Immature natural killer cell (primary cell): ENCODE measurements around the gene TUBGCP2. TPM values are rescaled to one million over a fixed set of nuclear protein-coding genes. Genes with fewer than 3 reads are reported as not detected.
A peak's percentile ranks its signal among the peaks of the same experiment; 100 is the strongest.

Experiments used
- DNase-seq, 3 donors: peaks; one replicate each; pipeline ENCODE4 v3.0.0; 2022; ENCODE audit warnings: mixed read lengths in 1 of 3
- H3K27ac Mint-ChIP-seq, 6 donors: one replicate each; pipeline ENCODE4 v1.8.0; 2020; ENCODE audit warnings: mixed read lengths in 6 of 6, mild to moderate bottlenecking in 5 of 6, inconsistent platforms in 4 of 6, moderate library complexity in 3 of 6
- H3K27me3 Mint-ChIP-seq, 3 donors: one replicate each; pipeline ENCODE4 v1.8.0; 2020 to 2021; ENCODE audit warnings: low read depth in 3 of 3, mild to moderate bottlenecking in 3 of 3, mixed read lengths in 3 of 3, moderate library complexity in 3 of 3, inconsistent platforms in 1 of 3
- H3K36me3 Mint-ChIP-seq, 3 donors: one replicate each; pipeline ENCODE4 v1.8.0; 2020; ENCODE audit warnings: mixed read lengths in 3 of 3, inconsistent platforms in 2 of 3, mild to moderate bottlenecking in 2 of 3
- H3K4me1 Mint-ChIP-seq, 2 donors: one replicate each; pipeline ENCODE4 v1.8.0; 2020; ENCODE audit warnings: inconsistent platforms in 2 of 2, mild to moderate bottlenecking in 2 of 2, mixed read lengths in 2 of 2, moderate library complexity in 1 of 2
- H3K4me3 Mint-ChIP-seq, 5 donors: one replicate each; pipeline ENCODE4 v1.8.0; 2020; ENCODE audit warnings: mild to moderate bottlenecking in 5 of 5, mixed read lengths in 5 of 5, inconsistent platforms in 3 of 5, moderate library complexity in 3 of 5
- H3K9me3 Mint-ChIP-seq, 6 donors: one replicate each; pipeline ENCODE4 v1.8.0; 2020; ENCODE audit warnings: mild to moderate bottlenecking in 6 of 6, mixed read lengths in 6 of 6, inconsistent platforms in 4 of 6, moderate library complexity in 3 of 6
- polyA plus RNA-seq, 3 donors: library from polyadenylated mRNA; unstranded; fragments of 300-500 nt; fragmentation: Illumina TruSeq; gene quantifications; one replicate each; pipeline ENCODE4 v1.2.3, GENCODE V29; 2021

The TUBGCP2 gene
- 10 to 100 TPM; 11.0 to 44.3 (median 27.5) TPM for polyA plus RNA-seq

DNA sequence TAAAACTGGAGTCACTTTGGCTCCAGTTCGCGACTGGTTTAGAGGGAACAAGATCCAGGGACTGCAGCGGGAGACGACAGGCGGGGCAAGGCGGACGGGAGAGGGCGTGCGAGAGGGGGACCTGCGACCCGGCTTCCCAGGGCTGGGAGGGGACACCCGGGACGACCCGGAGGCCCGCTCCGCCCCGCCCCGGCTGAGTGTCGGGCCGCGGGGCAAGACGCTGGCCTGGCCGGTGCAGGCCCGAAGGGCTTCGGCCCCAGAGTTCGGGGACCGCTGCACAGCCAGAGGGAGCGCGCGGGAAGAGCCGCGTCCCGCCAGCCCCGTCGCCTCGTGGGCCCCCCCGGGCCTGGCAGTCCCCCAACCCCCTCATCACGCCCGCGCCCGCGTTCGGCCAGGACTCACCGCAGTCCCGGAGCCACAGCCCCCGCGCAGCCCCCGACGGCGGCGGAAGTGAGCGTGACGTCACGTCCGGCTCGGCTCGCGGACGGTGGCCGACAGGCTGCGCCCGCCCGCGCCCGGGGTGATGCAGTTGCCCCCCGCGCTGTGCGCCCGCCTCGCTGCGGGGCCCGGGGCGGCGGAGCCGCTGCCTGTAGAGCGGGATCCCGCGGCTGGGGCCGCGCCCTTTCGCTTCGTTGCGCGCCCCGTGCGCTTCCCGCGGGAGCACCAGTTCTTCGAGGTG lies at the start of gene TUBGCP2, which contains the start of gene ZNF511:
TUBGCP2 (minus strand) TSS at position 452 of the 679 bp plus-strand sequence. CDS start 5,931 bp downstream, outside the sequence.
ZNF511 (plus strand) TSS at position 494 of the 679 bp plus-strand sequence; CDS start at position 524, 30 bp downstream.
- peaks cover 32 to 39% of the 10 kb centered on the region in 2 donors for H3K4me1 Mint-ChIP-seq
- H3K36me3 Mint-ChIP-seq: peaks cover 0 to 20% (median 5%) of the 10 kb centered on the region in 3 donors
- H3K27ac Mint-ChIP-seq: peak within 1 kb of the TSS; percentile 98 to 100 (median 99)
- peak; percentile 96 to 97 (median 97) for DNase-seq
- H3K4me3 Mint-ChIP-seq: peak within 1 kb of the TSS; percentile 93 to 99 (median 99)
- peaks cover 0 to 2% (median 0%) of the 10 kb centered on the region in 6 donors for H3K9me3 Mint-ChIP-seq
- peaks cover 13 to 20% (median 15%) of the 10 kb centered on the region in 3 donors for H3K27me3 Mint-ChIP-seq

GRCh38 chr10:133357285-133358161 lies 48.9 kb upstream of the TUBGCP2 start, which contains the start of gene FUOM:
FUOM (minus strand) TSS chr10:133358019; CDS start chr10:133358007, 12 bp downstream.
- Mint-ChIP-seq H3K36me3 (peaks cover 4 to 11% (median 6%) of the 10 kb centered on the region in 3 donors), H3K9me3 (no peaks in the 10 kb centered on the region), H3K27ac (no peak within 1 kb of the TSS), H3K4me1 (peaks cover 0 to 4% of the 10 kb centered on the region in 2 donors), H3K4me3 (peak within 1 kb of the TSS; percentile 67 to 77 (median 72)), H3K27me3 (no peaks in the 10 kb centered on the region)
- DNase-seq: peak; percentile 64 to 72 (median 72)

GRCh38 chr10:133356549-133357284 lies 48.0 kb upstream of the TUBGCP2 start:
- Mint-ChIP-seq H3K9me3 (no peaks in the 10 kb centered on the region), H3K27me3 (no peaks in the 10 kb centered on the region), H3K4me3 (peak overlapping the region; percentile 67 to 77 (median 72)), H3K36me3 (peaks cover 0 to 4% (median 0%) of the 10 kb centered on the region in 3 donors), H3K27ac (no peak overlapping the region), H3K4me1 (peaks cover 0 to 4% of the 10 kb centered on the region in 2 donors)
- no peak for DNase-seq

GRCh38 chr10:133355991-133356390 lies 47.3 kb upstream of the TUBGCP2 start:
- Mint-ChIP-seq H3K27ac (no peak overlapping the region), H3K4me1 (peaks cover 0 to 4% of the 10 kb centered on the region in 2 donors), H3K36me3 (no peaks in the 10 kb centered on the region), H3K27me3 (no peaks in the 10 kb centered on the region), H3K4me3 (peak overlapping the region; percentile 54 to 66 (median 58)), H3K9me3 (no peaks in the 10 kb centered on the region)
- DNase-seq: no peak

DNA sequence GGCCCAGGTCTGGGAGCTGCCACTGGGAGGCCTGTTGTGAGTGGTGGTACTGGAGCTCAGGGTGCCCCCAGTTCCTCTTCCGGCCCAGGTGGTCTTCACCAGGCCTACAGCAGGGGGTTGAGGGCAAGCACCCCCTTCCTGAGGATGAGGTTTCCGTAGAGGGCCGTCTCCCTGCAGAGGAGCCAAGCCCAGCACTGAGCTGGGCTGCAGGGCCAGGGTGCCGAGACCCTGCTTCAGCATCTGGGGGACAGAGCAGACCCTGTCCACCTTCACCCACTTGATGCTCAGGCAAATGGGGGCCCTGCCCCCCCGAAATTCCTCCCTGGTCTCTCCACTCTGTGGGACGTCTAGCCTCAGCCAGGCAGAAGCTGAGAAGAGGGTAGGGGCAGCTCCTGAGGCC lies 46.6 kb upstream of the TUBGCP2 start:
- Mint-ChIP-seq H3K4me3 (no peak overlapping the region), H3K27me3 (no peaks in the 10 kb centered on the region), H3K27ac (no peak overlapping the region), H3K4me1 (peaks cover 0 to 4% of the 10 kb centered on the region in 2 donors), H3K36me3 (no peaks in the 10 kb centered on the region), H3K9me3 (no peaks in the 10 kb centered on the region)
- DNase-seq: no peak

DNA sequence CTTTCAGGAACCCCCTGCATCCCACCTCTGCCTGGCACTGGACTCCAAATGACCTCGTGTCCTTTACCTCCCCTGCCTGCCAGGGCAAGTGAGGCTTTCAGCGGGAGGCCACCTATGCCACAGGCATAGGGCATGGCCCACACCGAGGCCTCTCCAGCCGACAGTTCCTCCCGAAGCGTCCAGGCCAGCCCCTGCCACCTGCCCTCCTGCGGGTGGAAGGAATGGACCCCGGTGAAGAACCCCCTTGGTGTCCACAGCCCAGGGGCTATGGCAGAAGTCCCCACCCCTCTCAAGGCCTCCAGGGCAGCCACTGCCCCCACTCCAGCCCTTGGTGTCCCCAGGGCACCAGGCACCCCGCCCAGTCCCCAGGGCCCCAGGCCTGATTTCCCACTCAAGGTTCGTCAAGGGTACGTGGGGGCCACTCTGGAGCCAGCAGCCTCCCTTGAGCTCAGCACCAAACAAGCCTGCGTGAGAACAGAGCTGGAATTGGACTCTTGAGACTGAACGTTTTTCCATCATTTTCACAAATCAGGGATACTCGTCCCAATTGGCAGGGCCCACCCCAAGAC lies 46.1 kb upstream of the TUBGCP2 start:
- Mint-ChIP-seq H3K36me3 (no peaks in the 10 kb centered on the region), H3K4me3 (no peak overlapping the region), H3K27ac (no peak overlapping the region), H3K9me3 (no peaks in the 10 kb centered on the region), H3K4me1 (peaks cover 0 to 4% of the 10 kb centered on the region in 2 donors), H3K27me3 (no peaks in the 10 kb centered on the region)
- no peak for DNase-seq

DNA sequence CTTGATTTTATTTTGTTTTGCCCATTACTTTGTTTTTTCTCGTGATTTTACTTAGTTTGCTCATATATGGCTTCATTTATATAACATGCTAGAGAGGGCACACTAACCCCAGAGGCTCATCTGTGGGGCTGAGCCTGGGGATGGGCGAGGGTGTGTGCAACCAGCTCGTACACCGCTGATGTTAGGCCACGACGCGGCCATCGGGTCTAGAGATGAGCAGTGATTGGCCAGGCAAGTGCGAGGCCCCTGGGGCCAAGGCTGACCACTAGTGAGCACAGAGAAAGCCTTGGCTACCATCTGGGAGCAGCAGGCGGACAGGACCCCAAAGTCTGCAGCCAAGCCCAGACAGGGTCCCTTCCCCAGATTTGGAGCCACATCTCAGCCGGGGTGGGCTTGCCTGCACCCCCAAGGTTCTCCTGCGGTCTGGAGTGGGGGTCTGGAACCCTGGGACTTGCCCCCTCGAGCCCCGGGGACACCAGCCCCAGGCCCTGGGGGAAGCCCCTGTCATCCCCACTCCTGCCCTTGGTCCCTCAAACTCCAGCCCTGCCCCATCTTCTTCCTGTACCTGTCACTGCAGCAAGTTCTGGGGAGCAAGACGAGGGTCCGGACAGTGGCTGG lies 45.4 kb upstream of the TUBGCP2 start:
- peaks cover 0 to 4% of the 10 kb centered on the region in 2 donors for H3K4me1 Mint-ChIP-seq
- H3K27me3 Mint-ChIP-seq: peaks cover 0 to 2% (median 2%) of the 10 kb centered on the region in 3 donors
- no peaks in the 10 kb centered on the region for H3K9me3 Mint-ChIP-seq
- H3K27ac Mint-ChIP-seq: no peak overlapping the region
- H3K4me3 Mint-ChIP-seq: no peak overlapping the region
- H3K36me3 Mint-ChIP-seq: no peaks in the 10 kb centered on the region
- no peak for DNase-seq

DNA sequence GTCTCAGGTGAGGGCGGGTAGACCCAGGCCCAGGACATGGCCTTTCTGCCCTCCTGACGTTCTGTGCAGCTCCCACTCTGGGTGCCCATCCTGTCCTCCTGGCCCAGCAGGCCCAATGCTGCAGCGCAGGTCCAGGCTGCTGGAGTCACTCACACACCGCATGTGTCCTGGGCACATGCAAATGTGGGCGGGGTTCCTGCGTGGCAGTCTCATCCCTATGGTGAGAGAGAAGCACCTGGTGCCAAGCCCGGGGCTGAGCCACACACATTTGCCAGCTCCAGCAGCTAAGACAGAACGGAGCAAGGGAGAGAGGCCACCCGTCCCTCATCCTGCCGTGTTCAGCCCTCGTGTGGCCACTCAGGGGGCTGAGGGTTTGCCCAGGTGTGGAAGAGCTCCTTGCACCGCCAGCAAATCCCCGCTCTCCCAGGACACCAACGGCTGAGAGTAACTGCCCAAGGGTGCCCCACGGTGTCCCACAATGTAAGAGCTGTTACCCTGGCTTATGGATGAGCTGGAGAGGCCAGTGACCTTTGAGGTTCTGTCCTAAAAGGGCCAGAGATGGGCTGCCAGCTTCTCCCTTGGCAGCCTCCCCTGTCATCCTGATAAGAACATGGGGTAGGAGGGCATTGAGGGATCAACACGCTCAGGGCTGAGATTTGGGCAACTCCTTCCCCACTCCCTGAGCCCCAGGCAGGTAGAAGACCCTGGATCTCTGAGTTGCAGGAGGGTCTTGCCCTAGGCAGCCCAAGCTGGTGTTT lies 44.7 kb upstream of the TUBGCP2 start:
- no peak overlapping the region for H3K27ac Mint-ChIP-seq
- DNase-seq: no peak
- H3K4me3 Mint-ChIP-seq: no peak overlapping the region
- H3K36me3 Mint-ChIP-seq: no peaks in the 10 kb centered on the region
- peaks cover 0 to 2% (median 2%) of the 10 kb centered on the region in 3 donors for H3K27me3 Mint-ChIP-seq
- H3K4me1 Mint-ChIP-seq: peaks cover 0 to 4% of the 10 kb centered on the region in 2 donors
- no peaks in the 10 kb centered on the region for H3K9me3 Mint-ChIP-seq

DNA sequence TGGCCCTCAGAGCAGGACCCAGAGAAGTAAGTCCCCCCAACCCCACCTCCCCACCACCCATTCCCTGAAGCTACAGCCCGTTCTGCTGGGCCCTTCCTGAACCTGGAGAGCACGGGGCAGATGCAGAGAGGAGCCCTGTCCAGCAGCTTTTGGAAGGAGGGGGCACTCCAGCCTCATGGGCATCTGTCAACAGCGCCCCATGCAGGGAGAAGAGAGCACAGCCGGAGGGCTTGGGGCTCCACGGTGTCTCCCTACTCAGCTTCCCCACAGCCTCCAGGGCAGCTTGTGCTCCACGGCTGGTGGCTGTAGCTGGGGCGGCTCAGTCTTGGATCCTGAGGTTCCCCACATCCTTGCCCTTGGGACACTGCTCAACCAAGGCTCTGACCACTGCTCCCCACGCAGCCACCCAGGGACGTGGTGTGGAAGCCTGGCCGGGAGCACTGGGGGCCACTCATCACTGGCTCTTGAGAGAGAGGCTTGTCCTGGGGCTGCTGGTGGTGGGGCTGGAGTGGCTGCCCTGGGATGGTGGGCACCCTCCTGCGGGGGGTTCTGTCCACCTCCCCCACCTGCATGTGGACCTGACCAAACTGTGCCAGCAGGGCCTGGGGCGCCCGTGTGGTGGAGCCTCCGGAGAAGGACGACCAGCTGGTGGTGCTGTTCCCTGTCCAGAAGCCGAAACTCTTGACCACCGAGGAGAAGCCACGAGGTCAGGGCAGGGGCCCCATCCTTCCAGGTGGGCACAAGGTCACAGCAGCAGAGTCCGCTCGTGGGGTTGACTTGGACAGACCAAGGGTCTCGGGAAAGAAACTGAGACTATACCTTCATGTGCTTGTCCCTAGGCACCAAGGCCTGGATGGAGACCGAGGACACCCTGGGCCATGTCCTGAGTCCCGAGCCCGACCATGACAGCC lies 43.0 kb upstream of the TUBGCP2 start:
- Mint-ChIP-seq H3K9me3 (no peaks in the 10 kb centered on the region), H3K27ac (no peak overlapping the region), H3K4me1 (peaks cover 0 to 2% of the 10 kb centered on the region in 2 donors), H3K4me3 (no peak overlapping the region), H3K27me3 (peaks cover 0 to 2% (median 2%) of the 10 kb centered on the region in 3 donors), H3K36me3 (no peaks in the 10 kb centered on the region)
- no peak for DNase-seq

DNA sequence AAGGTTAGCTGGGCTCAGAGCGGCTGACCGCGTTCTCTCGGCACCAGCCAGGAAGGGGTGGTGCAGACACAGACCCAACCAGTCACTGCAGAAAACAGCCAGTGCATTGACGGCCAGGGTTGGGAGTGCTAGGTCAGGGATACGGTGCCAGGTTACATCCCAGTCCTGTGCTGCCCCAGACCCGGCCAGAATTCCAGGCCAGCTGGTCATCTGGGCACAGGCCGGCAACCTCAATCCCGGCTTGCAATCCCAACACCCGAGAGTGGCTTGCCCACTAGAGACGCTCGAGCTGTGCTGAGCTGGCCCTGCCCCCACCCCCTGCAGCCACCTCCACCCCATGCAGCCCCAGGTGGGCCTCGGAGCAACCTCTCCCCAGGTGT lies 42.3 kb upstream of the TUBGCP2 start:
- DNase-seq: no peak
- H3K4me3 Mint-ChIP-seq: no peak overlapping the region
- no peaks in the 10 kb centered on the region for H3K4me1 Mint-ChIP-seq
- H3K27ac Mint-ChIP-seq: no peak overlapping the region
- peaks cover 2 to 3% (median 3%) of the 10 kb centered on the region in 3 donors for H3K27me3 Mint-ChIP-seq
- no peaks in the 10 kb centered on the region for H3K9me3 Mint-ChIP-seq
- no peaks in the 10 kb centered on the region for H3K36me3 Mint-ChIP-seq

- H3K9me3 Mint-ChIP-seq: no peaks in the 10 kb centered on the region
- no peak overlapping the region for H3K4me3 Mint-ChIP-seq
- no peak overlapping the region for H3K27ac Mint-ChIP-seq
- no peak for DNase-seq
- no peaks in the 10 kb centered on the region for H3K36me3 Mint-ChIP-seq
- peaks cover 2 to 8% (median 5%) of the 10 kb centered on the region in 3 donors for H3K27me3 Mint-ChIP-seq
- H3K4me1 Mint-ChIP-seq: no peaks in the 10 kb centered on the region
These were observed 41.7 kb upstream of the TUBGCP2 start for GRCh38 chr10:133350283-133350949.
